GM12878 (cell line): ENCODE measurements around the gene MRGPRF. TPM values are rescaled to one million over a fixed set of nuclear protein-coding genes. Genes with fewer than 3 reads are reported as not detected.

Source experiments
- ATAC-seq: fragments of 200-7000 bp; cut with Tn5 transposase; 3 replicates; pipeline ENCODE4 v1.9.1; 2020; ENCODE audit warnings: mild to moderate bottlenecking, moderate library complexity
- BruUV-seq: library from RNA; stranded (reverse); fragments of 400-500 nt; replicated peaks from 2 replicates; lab custom pipeline; 2021; lab: Mats Ljungman, UMichigan
- CTCF ChIA-PET: fragments of 300-600 bp; sonication (Branson Sonifier 250); formaldehyde crosslinking; extraction: SDS; loops from one replicate; lab custom pipeline; 2021; ENCODE audit warnings: inconsistent platforms; lab: Yijun Ruan, JAX
- POLR2A ChIA-PET: fragments of 350-600 bp; formaldehyde crosslinking; extraction: SDS; loops from one replicate; lab custom pipeline; 2021; ENCODE audit warnings: inconsistent platforms; lab: Charles Lee
- RAD21 ChIA-PET: fragments of 300-600 bp; sonication (Branson Sonifier 250); formaldehyde crosslinking; loops from one replicate; lab custom pipeline; 2023; ENCODE audit warnings: antibody characterized with exemption; ENCODE audit not compliant: unreplicated experiment; lab: Charles Lee
- SMC1A ChIA-PET: fragments of 300-600 bp; sonication (Branson Sonifier 250); formaldehyde crosslinking; loops from one replicate; lab custom pipeline; 2023; ENCODE audit not compliant: unreplicated experiment, uncharacterized antibody; lab: Charles Lee
- DNase-seq: peaks from one replicate; pipeline ENCODE4 v3.0.0-alpha.2; 2011; ENCODE audit warnings: low read depth, low spot score
- FAIRE-seq: peaks from 3 replicates; lab custom pipeline; 2011; peaks lifted over from hg19 to GRCh38; lab: Jason Lieb, UNC
- H2AFZ ChIP-seq: 2 replicates; pipeline ENCODE4 v1.6.0; 2011; ENCODE audit warnings: low read depth, low read length, control low read depth; ENCODE audit not compliant: control insufficient read depth
- H3K27ac ChIP-seq: 2 replicates; pipeline ENCODE4 v1.5.1; 2011; ENCODE audit warnings: control low read depth; ENCODE audit not compliant: control insufficient read depth, insufficient read depth
- H3K27me3 ChIP-seq, 2 experiments: replicated peaks in 1 of 2; 2 replicates each; pipeline versions ENCODE4 v1.6.0 to v1.6.1; 2011; ENCODE audit warnings: low read length in 1 of 2; ENCODE audit not compliant: control insufficient read depth in 2 of 2, insufficient read depth in 2 of 2
- H3K36me3 ChIP-seq, 2 experiments: 2 replicates each; pipeline ENCODE4 v1.5.1; 2011; ENCODE audit warnings: low read length in 1 of 2; ENCODE audit not compliant: control insufficient read depth in 2 of 2, insufficient read depth in 2 of 2
- H3K4me1 ChIP-seq: 2 replicates; pipeline ENCODE4 v1.6.1; 2011; ENCODE audit warnings: mild to moderate bottlenecking, low read length, moderate library complexity, mixed read lengths; ENCODE audit not compliant: control insufficient read depth, insufficient read depth
- H3K4me2 ChIP-seq: 2 replicates; pipeline ENCODE4 v1.6.0; 2011; ENCODE audit warnings: control low read depth; ENCODE audit not compliant: control insufficient read depth, insufficient read depth
- H3K4me3 ChIP-seq: fragments of 200-600 bp; sonication (generic); 2 replicates; pipeline ENCODE4 v1.5.1; 2016
- H3K79me2 ChIP-seq: 2 replicates; pipeline ENCODE4 v1.6.0; 2011; ENCODE audit warnings: low read length; ENCODE audit not compliant: control insufficient read depth, insufficient read depth
- H3K9ac ChIP-seq: 2 replicates; pipeline ENCODE4 v1.8.0; 2011; ENCODE audit warnings: low read length, control low read depth, mixed read lengths; ENCODE audit not compliant: control insufficient read depth, insufficient read depth
- H3K9me3 ChIP-seq: replicated peaks from 3 replicates; pipeline ENCODE4 v1.5.1; 2011; ENCODE audit warnings: mild to moderate bottlenecking, low read length; ENCODE audit not compliant: control insufficient read depth, insufficient read depth
- H4K20me1 ChIP-seq: 2 replicates; pipeline ENCODE4 v1.6.0; 2011; ENCODE audit not compliant: control insufficient read depth, insufficient read depth
- ATF7 ChIP-seq: fragments of 450-650 bp; IDR thresholded peaks from 2 replicates; pipeline ENCODE4 v1.6.1; 2016; ENCODE audit warnings: low read depth, mild to moderate bottlenecking
- BMI1 ChIP-seq: fragments of 450-650 bp; IDR thresholded peaks from 2 replicates; pipeline ENCODE4 v1.6.1; 2016; ENCODE audit warnings: mild to moderate bottlenecking, moderate library complexity, borderline replicate concordance
- CHD4 ChIP-seq: fragments of 200-600 bp; sonication (generic); IDR thresholded peaks from 2 replicates; pipeline ENCODE4 v1.6.1; 2016; ENCODE audit warnings: mild to moderate bottlenecking
- NFIC ChIP-seq: IDR thresholded peaks from 2 replicates; pipeline ENCODE4 v1.6.1; 2012; ENCODE audit warnings: low read depth, mild to moderate bottlenecking, inconsistent platforms, low read length, moderate library complexity
- PBX3 ChIP-seq: IDR thresholded peaks from 2 replicates; pipeline ENCODE4 v1.6.1; 2011; ENCODE audit warnings: mild to moderate bottlenecking, low read depth, low read length, moderate library complexity; ENCODE audit not compliant: insufficient replicate concordance
- POLR2AphosphoS5 ChIP-seq: IDR thresholded peaks from 2 replicates; pipeline ENCODE4 v1.6.1; 2011; ENCODE audit warnings: mild to moderate bottlenecking, low read length, inconsistent platforms
- RBBP5 ChIP-seq: fragments of 200-600 bp; sonication (generic); conservative IDR thresholded peaks from 2 replicates; pipeline ENCODE4 v1.6.1; 2016
- TBL1XR1 ChIP-seq: IDR thresholded peaks from 2 replicates; pipeline ENCODE4 v1.6.1; 2012; ENCODE audit warnings: low read depth, low read length, improper control_type of control experiment
- WGBS: methylation state at CpG from one replicate; pipeline ENCODE4 v1.1.6; 2016; ENCODE audit warnings: low lambda C conversion rate; ENCODE audit not compliant: insufficient replicate concordance, insufficient coverage; ENCODE audit errors: missing lambda C conversion rate; 5-methylcytosine and 5-hydroxymethylcytosine counted together
- in situ Hi-C: fragments of 300-500 bp; cut with MboI; formaldehyde crosslinking; loops from 9 replicates; pipeline ENCODE4 v1.14.3; 2018; ENCODE audit warnings: mixed read lengths
- intact Hi-C: fragments of 100-400 bp; cut with micrococcal nuclease; formaldehyde crosslinking; loops from one replicate; pipeline ENCODE4 v1.14.2; 2022; ENCODE audit not compliant: unreplicated experiment
- polyA plus RNA-seq, 11 experiments: library from polyadenylated mRNA; depleted of rRNA in 4 of 11; unstranded in 6 of 11; stranded (reverse) in 5 of 11; fragments of >200 nt; fragmentation: Nextera tagmentation in 4 of 11; fragmentation: Illumina TruSeq in 1 of 11; extraction: Ambion mirVana in 4 of 11; extraction: Trizol in 1 of 11; gene quantifications; 1 replicate in 1 of 11; 2 replicates in 10 of 11; pipeline versions ENCODE4 v1.2.1 to v1.2.3, GENCODE V29; 2011 to 2016; ENCODE audit warnings: inconsistent platforms in 2 of 11, missing spikeins in 2 of 11, low read depth in 1 of 11
- total RNA-seq, 4 experiments: library from RNA; depleted of rRNA in 3 of 4; stranded (reverse); fragments of >200 nt in 3 of 4; fragmentation: Illumina TruSeq in 1 of 4; extraction: Trizol in 1 of 4; gene quantifications; 2 replicates each; pipeline versions ENCODE4 v1.2.1 to v1.2.3, GENCODE V29; 2013 to 2021
- TF ChIP-seq, protein P1 (sequence below): fragments of 450-650 bp; IDR thresholded peaks from 2 replicates; pipeline ENCODE4 v1.6.1; 2016; ENCODE audit warnings: mild to moderate bottlenecking
- TF ChIP-seq, protein P2 (sequence below): IDR thresholded peaks from 2 replicates; pipeline ENCODE4 v1.6.1; 2011; ENCODE audit warnings: borderline replicate concordance, low read depth, mild to moderate bottlenecking, moderate library complexity, mixed read lengths, low read length; ENCODE audit not compliant: insufficient read depth; ENCODE audit errors: extremely low read length

MRGPRF gene
- total and polyA plus RNA-seq, 10 of the 15 experiments (the other 5 are each of a cell fraction or from before 2014, with no cell fraction given): not detected

- no peak for TF ChIP-seq BMI1
Observed at GRCh38 chr11:69018924-69019323, 5.9 kb upstream of the MRGPRF start (continued).

- in situ Hi-C loops: no loop called here
- CTCF ChIA-PET: no interaction called here
Observed at GRCh38 chr11:69017951-69018350, 4.9 kb upstream of the MRGPRF start.

More at GRCh38 chr11:69017951-69018350, 4.9 kb upstream of the MRGPRF start:
- Histone ChIP-seq H3K4me2 (no peak overlapping the region), H3K9me3 (no peaks in the 10 kb centered on the region)
- BruUV-seq: no TSS peak
- intact Hi-C loops: no loop called here
- no peak for ATAC-seq
- SMC1A ChIA-PET: no interaction called here
- TF ChIP-seq CHD4: no peak
- TF ChIP-seq RBBP5: no peak
- TF ChIP-seq, protein P1, sequence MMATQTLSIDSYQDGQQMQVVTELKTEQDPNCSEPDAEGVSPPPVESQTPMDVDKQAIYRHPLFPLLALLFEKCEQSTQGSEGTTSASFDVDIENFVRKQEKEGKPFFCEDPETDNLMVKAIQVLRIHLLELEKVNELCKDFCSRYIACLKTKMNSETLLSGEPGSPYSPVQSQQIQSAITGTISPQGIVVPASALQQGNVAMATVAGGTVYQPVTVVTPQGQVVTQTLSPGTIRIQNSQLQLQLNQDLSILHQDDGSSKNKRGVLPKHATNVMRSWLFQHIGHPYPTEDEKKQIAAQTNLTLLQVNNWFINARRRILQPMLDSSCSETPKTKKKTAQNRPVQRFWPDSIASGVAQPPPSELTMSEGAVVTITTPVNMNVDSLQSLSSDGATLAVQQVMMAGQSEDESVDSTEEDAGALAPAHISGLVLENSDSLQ: no peak
- TF ChIP-seq NFIC: no peak
- TF ChIP-seq PBX3: no peak
- no peak for TF ChIP-seq TBL1XR1
- no peak for TF ChIP-seq ATF7
- no peak for TF ChIP-seq POLR2AphosphoS5
- TF ChIP-seq, protein P2, sequence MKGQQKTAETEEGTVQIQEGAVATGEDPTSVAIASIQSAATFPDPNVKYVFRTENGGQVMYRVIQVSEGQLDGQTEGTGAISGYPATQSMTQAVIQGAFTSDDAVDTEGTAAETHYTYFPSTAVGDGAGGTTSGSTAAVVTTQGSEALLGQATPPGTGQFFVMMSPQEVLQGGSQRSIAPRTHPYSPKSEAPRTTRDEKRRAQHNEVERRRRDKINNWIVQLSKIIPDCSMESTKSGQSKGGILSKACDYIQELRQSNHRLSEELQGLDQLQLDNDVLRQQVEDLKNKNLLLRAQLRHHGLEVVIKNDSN: no peak
- TF ChIP-seq, all 136 proteins: peak for 0
- H2AFZ ChIP-seq: no peak overlapping the region
- no peaks in the 10 kb centered on the region for H4K20me1 ChIP-seq
- no peak overlapping the region for H3K9ac ChIP-seq
- FAIRE-seq: no peak
- no peaks in the 10 kb centered on the region for H3K4me1 ChIP-seq
- ChIA-PET RAD21 (no interaction called here), POLR2A (no interaction called here)
- no peak for DNase-seq
- WGBS: 39% methylated on average over 10 of the region's 10 CpGs
- H3K36me3 ChIP-seq: no peaks in the 10 kb centered on the region
- H3K4me3 ChIP-seq: no peak overlapping the region
- H3K27ac ChIP-seq: no peak overlapping the region
- H3K79me2 ChIP-seq: no peaks in the 10 kb centered on the region
- peaks cover 0 to 1% of the 10 kb centered on the region in 2 experiments; a peak in 2 of 4 replicates for H3K27me3 ChIP-seq
